ENCODE results near the gene TEKT1.

Gene TEKT1

GRCh38 chr17:6757747-6758146 lies 73.8 kb downstream of the TEKT1 start:
- no peak for DNase-seq (ENCODE audit: low spot score)

DNA sequence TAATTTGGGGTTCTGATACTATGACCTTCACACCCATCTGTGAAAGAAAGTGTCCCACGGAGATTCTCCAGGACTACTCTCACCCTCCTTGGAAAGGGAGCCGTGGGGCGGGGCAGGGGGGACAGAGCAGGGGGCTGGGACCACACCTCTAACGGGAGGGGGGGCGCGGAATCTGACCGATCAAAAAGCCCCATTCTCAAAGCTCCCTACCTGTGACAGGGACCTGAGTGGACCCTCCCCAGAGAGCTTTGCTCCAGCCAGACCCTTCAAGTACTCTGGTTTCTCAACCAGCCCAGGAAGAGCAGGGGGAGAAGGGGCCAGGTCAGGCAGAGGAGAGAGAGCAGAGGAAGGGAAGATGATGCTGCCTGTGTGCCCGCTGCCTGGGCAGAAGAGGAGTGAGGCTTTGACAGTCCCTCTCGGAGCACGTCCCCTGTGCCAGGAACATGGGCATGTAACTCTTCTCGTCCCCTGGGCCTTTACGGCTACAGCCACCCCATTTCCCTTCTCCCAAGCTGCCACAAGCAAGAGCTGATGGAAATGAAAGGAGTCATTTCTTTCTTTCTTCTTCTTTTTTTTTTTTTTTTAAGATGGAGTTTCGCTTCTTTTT lies 75.0 kb downstream of the TEKT1 start:
- DNase-seq (ENCODE audit: low spot score), result no peak

DNA sequence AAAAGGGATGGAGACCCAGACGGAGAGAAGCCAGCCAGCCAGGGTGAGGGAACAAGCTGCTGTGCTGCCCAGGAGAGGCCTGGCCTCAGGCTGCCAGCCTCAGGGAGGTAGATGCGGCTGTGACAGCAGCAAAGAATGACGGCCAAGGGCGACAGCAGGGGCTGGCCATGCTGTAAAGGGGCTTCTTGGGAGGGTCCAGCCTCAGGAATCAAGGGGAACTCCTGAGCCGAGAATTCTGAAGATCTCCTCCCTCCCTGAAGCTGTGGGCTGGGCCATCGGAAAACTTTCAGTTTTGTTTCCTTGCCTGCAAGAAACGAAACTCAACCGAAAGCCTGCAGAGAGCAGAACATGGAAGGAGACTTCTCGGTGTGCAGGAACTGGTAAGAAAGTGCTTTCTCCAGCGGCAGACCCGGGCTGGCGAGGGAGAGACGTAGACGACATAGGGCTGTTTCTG lies 75.8 kb downstream of the TEKT1 start, which contains the start of gene XAF1:
XAF1 (plus strand) TSS at position 316 of the 454 bp plus-strand sequence; CDS start at position 349, 33 bp downstream.
- no peak for DNase-seq (ENCODE audit: low spot score)

- no peak for DNase-seq (ENCODE audit: low spot score)
These were observed 76.2 kb downstream of the TEKT1 start for GRCh38 chr17:6755281-6755680.

DNA sequence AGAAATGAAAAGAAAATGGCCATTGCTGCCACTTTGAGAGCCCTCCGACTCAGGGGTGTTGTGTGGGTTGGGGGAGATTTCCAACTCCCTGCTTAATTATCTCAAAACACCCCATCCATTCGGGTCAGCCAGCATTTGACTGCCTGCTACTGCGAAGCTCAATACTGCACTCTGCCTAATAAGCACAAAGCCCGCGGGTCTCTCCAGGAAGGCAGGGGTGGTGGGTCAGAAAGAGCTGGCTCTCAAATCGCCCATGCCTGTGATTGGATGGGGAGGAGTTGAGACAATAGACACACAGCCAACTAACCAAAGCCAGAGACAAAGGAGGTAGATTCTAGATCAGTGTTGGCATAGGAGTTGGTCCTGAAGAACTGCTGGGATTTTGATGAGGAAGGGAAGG lies 78.0 kb downstream of the TEKT1 start:
- DNase-seq (ENCODE audit: low spot score), result no peak

DNA sequence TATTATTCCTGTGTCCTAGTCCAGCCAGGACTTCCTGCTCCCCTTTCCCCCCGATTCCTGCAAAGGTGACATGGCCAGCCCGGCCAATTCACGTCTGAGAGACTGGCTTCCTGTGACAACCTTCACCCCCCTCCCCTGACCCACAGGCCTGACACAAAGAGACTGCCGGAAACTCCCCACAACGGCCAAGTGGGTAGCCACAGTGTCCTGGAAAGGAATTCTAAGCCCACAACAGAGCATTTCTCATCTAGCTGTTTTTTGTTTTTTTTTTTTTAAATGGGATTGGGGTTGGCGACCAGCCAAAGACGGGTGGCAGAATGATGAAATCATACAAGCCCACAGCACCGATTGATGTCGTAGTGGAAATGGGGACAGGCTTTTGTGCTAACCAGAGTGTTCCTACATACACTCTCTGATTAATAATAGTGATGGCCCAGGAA lies 78.5 kb downstream of the TEKT1 start:
- DNase-seq (ENCODE audit: low spot score), result no peak

GRCh38 chr17:6752068-6752909 lies 79.2 kb downstream of the TEKT1 start:
- no peak for DNase-seq (ENCODE audit: low spot score)

- DNase-seq (ENCODE audit: low spot score), result no peak
These were observed 82.0 kb downstream of the TEKT1 start for GRCh38 chr17:6749519-6749918.

DNA sequence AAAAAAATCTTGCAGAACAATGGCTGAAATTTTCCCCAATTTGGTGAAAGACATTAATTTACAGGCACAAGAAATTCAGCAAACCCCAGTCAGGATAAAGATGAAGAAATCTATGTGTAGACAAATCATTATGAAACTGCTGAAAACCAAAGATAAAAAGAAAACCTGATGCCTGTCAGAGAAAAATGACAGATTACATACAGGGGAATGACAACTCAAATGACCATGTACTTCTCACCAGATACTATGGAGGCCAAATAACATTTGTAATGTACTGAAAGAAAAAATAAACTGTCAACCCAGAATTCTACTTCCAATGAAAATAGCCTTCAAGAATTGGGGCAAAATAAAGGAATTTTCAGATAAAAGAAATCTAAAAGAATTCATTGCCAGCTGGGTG lies 82.9 kb downstream of the TEKT1 start:
- DNase-seq (ENCODE audit: low spot score), result no peak

All from HuH-7 (cell line).